A549 (cell line): Measurements from ENCODE around the gene CLTRN. TPM values are rescaled to one million over a fixed set of nuclear protein-coding genes. Genes with fewer than 3 reads are reported as not detected.
"Not testable (repeated sequence)": the region's sequence is repeated elsewhere in the genome, so short reads cannot be mapped to it uniquely, and the experiment has no call there.

ENCODE experiments used
- ATAC-seq, 2 experiments: fragments of 200-7000 bp in 1 of 2; fragments of >200 bp in 1 of 2; cut with Nextera tagmentation in 1 of 2; cut with Tn5 transposase in 1 of 2; 3 replicates each; pipeline versions ENCODE4 v1.8.0 to v1.9.1; 2018 to 2020; ENCODE audit warnings: mild to moderate bottlenecking in 1 of 2, moderate library complexity in 1 of 2
- CTCF ChIA-PET: fragments of 300-600 bp; sonication (Branson Sonifier 250); formaldehyde crosslinking; extraction: SDS; loops from one replicate; lab custom pipeline; 2021; ENCODE audit warnings: antibody characterized with exemption, inconsistent platforms; lab: Yijun Ruan, JAX
- POLR2A ChIA-PET: fragments of 350-600 bp; formaldehyde crosslinking; extraction: SDS; loops from one replicate; lab custom pipeline; 2021; ENCODE audit warnings: antibody characterized with exemption, inconsistent platforms; lab: Yijun Ruan, JAX
- DNase-seq, 2 experiments: peaks; one replicate each; pipeline versions ENCODE4 v3.0.0 to v3.0.0-alpha.2; 2011 to 2016; ENCODE audit warnings: low read depth in 1 of 2, low spot score in 1 of 2
- FAIRE-seq: peaks from 2 replicates; lab custom pipeline; 2011; peaks lifted over from hg19 to GRCh38; lab: Jason Lieb, UNC
- H3K27ac ChIP-seq, 2 experiments: fragments of >200 bp; sonication (Bioruptor Twin); formaldehyde crosslinking; 3 replicates each; pipeline ENCODE4 v1.5.1; 2016 to 2017
- H3K4me1 ChIP-seq: fragments of >200 bp; sonication (Bioruptor Twin); formaldehyde crosslinking; 3 replicates; pipeline ENCODE4 v1.6.1; 2016
- H3K4me2 ChIP-seq: fragments of >200 bp; sonication (Bioruptor Twin); formaldehyde crosslinking; 3 replicates; pipeline ENCODE4 v1.6.1; 2016
- H3K4me3 ChIP-seq: fragments of >200 bp; sonication (Bioruptor Twin); formaldehyde crosslinking; 3 replicates; pipeline ENCODE4 v1.5.1; 2016
- H3K9me3 ChIP-seq: fragments of >200 bp; sonication (Bioruptor Twin); formaldehyde crosslinking; 3 replicates; pipeline ENCODE4 v1.6.1; 2016
- ATOH8 ChIP-seq: fragments of 250-450 bp; sonication (Bioruptor Pico); IDR thresholded peaks from 2 replicates; pipeline ENCODE4 v1.5.0; 2020; ENCODE audit warnings: low read depth, mild to moderate bottlenecking, moderate library complexity
- BCL3 ChIP-seq: fragments of >200 bp; sonication (Bioruptor Twin); formaldehyde crosslinking; IDR thresholded peaks from 3 replicates; pipeline ENCODE4 v1.6.1; 2016
- CBX2 ChIP-seq: fragments of 200-600 bp; sonication (generic); IDR thresholded peaks from 2 replicates; pipeline ENCODE4 v1.6.1; 2016; ENCODE audit warnings: low read depth, mild to moderate bottlenecking, borderline replicate concordance
- CEBPB ChIP-seq, 2 experiments: fragments of >200 bp in 1 of 2; sonication (Bioruptor Twin) in 1 of 2; formaldehyde crosslinking in 1 of 2; IDR thresholded peaks; 2 replicates each; pipeline ENCODE4 v1.6.1; 2012 to 2016
- CHD4 ChIP-seq: fragments of 200-600 bp; sonication (generic); IDR thresholded peaks from 2 replicates; pipeline ENCODE4 v1.6.1; 2016; ENCODE audit warnings: antibody characterized with exemption, mild to moderate bottlenecking, borderline replicate concordance
- EHF ChIP-seq: fragments of 250-450 bp; sonication (Bioruptor Pico); IDR thresholded peaks from 2 replicates; pipeline ENCODE4 v1.5.0; 2020; ENCODE audit warnings: mild to moderate bottlenecking
- ESRRA ChIP-seq: fragments of 150-350 bp; IDR thresholded peaks from 2 replicates; pipeline ENCODE4 v1.6.1; 2014; ENCODE audit warnings: mild to moderate bottlenecking, low read length, borderline replicate concordance
- FOSB ChIP-seq: fragments of 250-450 bp; sonication (Bioruptor Pico); IDR thresholded peaks from 2 replicates; pipeline ENCODE4 v1.5.0; 2020; ENCODE audit warnings: mild to moderate bottlenecking, moderate library complexity
- FOSL2 ChIP-seq, 2 experiments: fragments of 450-650 bp in 1 of 2; fragments of >200 bp in 1 of 2; sonication (Bioruptor Twin) in 1 of 2; formaldehyde crosslinking; IDR thresholded peaks; 2 replicates each; pipeline versions ENCODE4 v1.5.0 to v1.6.1; 2016 to 2020; ENCODE audit warnings: mild to moderate bottlenecking in 1 of 2, moderate library complexity in 1 of 2
- HDAC2 ChIP-seq: fragments of 200-600 bp; sonication (generic); IDR thresholded peaks from 2 replicates; pipeline ENCODE4 v1.6.1; 2016
- HEYL ChIP-seq: fragments of 250-450 bp; sonication (Bioruptor Pico); IDR thresholded peaks from 2 replicates; pipeline ENCODE4 v1.8.0; 2021; ENCODE audit warnings: mild to moderate bottlenecking, moderate library complexity
- HMGXB4 ChIP-seq: fragments of 250-450 bp; sonication (Bioruptor Pico); IDR thresholded peaks from 2 replicates; pipeline ENCODE4 v1.5.0; 2021; ENCODE audit warnings: mild to moderate bottlenecking, moderate library complexity, borderline replicate concordance
- JUN ChIP-seq, 2 experiments: fragments of >200 bp; sonication (Bioruptor Twin); formaldehyde crosslinking; IDR thresholded peaks; 2 replicates in 1 of 2; 3 replicates in 1 of 2; pipeline ENCODE4 v1.6.1; 2016 to 2017
- JUNB ChIP-seq: fragments of >200 bp; sonication (Bioruptor Twin); formaldehyde crosslinking; IDR thresholded peaks from 2 replicates; pipeline ENCODE4 v1.6.1; 2016
- KDM1A ChIP-seq: fragments of 200-600 bp; sonication (generic); IDR thresholded peaks from 2 replicates; pipeline ENCODE4 v1.6.1; 2016; ENCODE audit warnings: low read depth, mild to moderate bottlenecking
- NR3C1 ChIP-seq: fragments of >200 bp; sonication (Bioruptor Twin); formaldehyde crosslinking; IDR thresholded peaks from 3 replicates; pipeline ENCODE4 v1.6.1; 2017
- PHF8 ChIP-seq: fragments of 200-600 bp; sonication (generic); IDR thresholded peaks from 2 replicates; pipeline ENCODE4 v1.6.1; 2016; ENCODE audit warnings: low read depth, mild to moderate bottlenecking, antibody characterized with exemption, moderate library complexity, borderline replicate concordance
- POLR2AphosphoS2 ChIP-seq: conservative IDR thresholded peaks from 2 replicates; pipeline ENCODE4 v1.6.1; 2012; ENCODE audit warnings: low read length, improper control_type of control experiment, inconsistent platforms
- RCOR1 ChIP-seq: fragments of 150-350 bp; IDR thresholded peaks from 2 replicates; pipeline ENCODE4 v1.6.1; 2014; ENCODE audit warnings: antibody characterized with exemption, low read length, low read depth
- REST ChIP-seq: fragments of 200-600 bp; sonication (generic); IDR thresholded peaks from 2 replicates; pipeline ENCODE4 v1.6.1; 2016; ENCODE audit warnings: antibody characterized with exemption, mild to moderate bottlenecking, moderate library complexity
- RFX5 ChIP-seq: fragments of 450-650 bp; IDR thresholded peaks from 2 replicates; pipeline ENCODE4 v1.7.1; 2014; ENCODE audit warnings: antibody characterized with exemption, mild to moderate bottlenecking, moderate library complexity
- RNF2 ChIP-seq: fragments of 200-600 bp; sonication (generic); IDR thresholded peaks from 2 replicates; pipeline ENCODE4 v1.6.1; 2016; ENCODE audit warnings: low read depth, mild to moderate bottlenecking, antibody characterized with exemption, moderate library complexity, borderline replicate concordance
- TP53 ChIP-seq: fragments of 250-450 bp; sonication (Bioruptor Pico); IDR thresholded peaks from 2 replicates; pipeline ENCODE4 v1.5.0; 2021; ENCODE audit warnings: mild to moderate bottlenecking, moderate library complexity
- ZC3H11A ChIP-seq: fragments of 450-650 bp; IDR thresholded peaks from 2 replicates; pipeline ENCODE4 v1.6.1; 2014; ENCODE audit warnings: antibody characterized with exemption, mild to moderate bottlenecking
- ZFP36 ChIP-seq: fragments of 450-650 bp; IDR thresholded peaks from 2 replicates; pipeline ENCODE4 v1.6.1; 2014; ENCODE audit warnings: borderline replicate concordance; ENCODE audit not compliant: partially characterized antibody
- ZNF302 ChIP-seq: fragments of 250-450 bp; sonication (Bioruptor Pico); IDR thresholded peaks from 2 replicates; pipeline ENCODE4 v1.9.0; 2021; ENCODE audit warnings: inconsistent platforms, mild to moderate bottlenecking, moderate library complexity
- WGBS: methylation state at CpG from one replicate; pipeline ENCODE4 v1.1.6; 2017; ENCODE audit errors: missing lambda C conversion rate; 5-methylcytosine and 5-hydroxymethylcytosine counted together
- polyA plus RNA-seq, 4 experiments: library from polyadenylated mRNA; depleted of rRNA in 3 of 4; stranded (reverse); fragments of >200 nt; fragmentation: RNase III in 1 of 4; extraction: RNeasy Plus Mini Kit Qiagen cat#74134 plus additional on column Dnase treatment in 1 of 4; gene quantifications; 2 replicates in 3 of 4; 3 replicates in 1 of 4; pipeline ENCODE4 v1.2.3, GENCODE V29; 2011 to 2017

Gene CLTRN
- polyA plus RNA-seq, 2 of the 4 experiments (the other 2 are of a cell fraction), result 0.46 to 2.5 TPM

GRCh38 chrX:15653961-15654360 is 10.6 kb downstream of the CLTRN start:
- ATAC-seq (no peak), DNase-seq (no peak), FAIRE-seq (no peak)
- Histone ChIP-seq H3K9me3 (no peaks in the 10 kb centered on the region), H3K4me1 (no peaks in the 10 kb centered on the region), H3K27ac (no peak overlapping the region), H3K4me3 (no peak overlapping the region), H3K4me2 (no peak overlapping the region)
- ChIA-PET CTCF (no interaction called here), POLR2A (no interaction called here)
- TF ChIP-seq EHF (CRISPR knock-in tag) (no peak), HDAC2 (no peak), JUN (IDR thresholded peaks at IDR 0.05) (no peak), HEYL (CRISPR knock-in tag) (no peak), ESRRA (no peak), BCL3 (no peak), JUNB (no peak), FOSB (no peak), ZC3H11A (no peak), PHF8 (no peak), KDM1A (no peak), TP53 (CRISPR knock-in tag) (no peak), ZNF302 (no peak), ATOH8 (no peak), RFX5 (no peak)
- 76% methylated on average over 5 of the region's 5 CpGs for whole genome bisulfite sequencing

GRCh38 chrX:15647510-15647909 is 17.1 kb downstream of the CLTRN start:
- FAIRE-seq, DNase-seq, H3K4me1 ChIP-seq, H3K4me2 ChIP-seq, H3K9me3 ChIP-seq, H3K27ac ChIP-seq, H3K4me3 ChIP-seq, POLR2A ChIA-PET: not testable (repeated sequence)
- CTCF ChIA-PET, result interaction anchor here (1.3 kb wide), 1 partner anchor 298 kb away, joined by 4 read pairs; no protein-coding TSS in a partner anchor
- WGBS, result no CpG with 5 or more reads among the region's 5 CpGs
- ATAC-seq, result peak; percentile 70 to 82; a peak in 5 of 6 replicates

GRCh38 chrX:15646543-15646942 is 18.1 kb downstream of the CLTRN start:
- 95% methylated on average over 11 of the region's 27 CpGs for WGBS
- Histone ChIP-seq H3K4me2 (no peak overlapping the region), H3K4me3 (no peak overlapping the region), H3K27ac (no peak overlapping the region), H3K9me3 (no peaks in the 10 kb centered on the region), H3K4me1 (no peaks in the 10 kb centered on the region)
- ChIA-PET CTCF (no interaction called here), POLR2A (no interaction called here)
- FAIRE-seq (no peak), DNase-seq (no peak), ATAC-seq (no peak)
- TF ChIP-seq CHD4, result no peak
- no peak for TF ChIP-seq HDAC2
- no peak for TF ChIP-seq NR3C1
- no peak for TF ChIP-seq FOSL2 (IDR thresholded peaks at IDR 0.05)
- TF ChIP-seq FOSL2 (CRISPR knock-in tag; IDR thresholded peaks at IDR 0.05), result no peak
- no peak for TF ChIP-seq RNF2
- no peak for TF ChIP-seq ZFP36
- TF ChIP-seq CBX2, result no peak
- TF ChIP-seq POLR2AphosphoS2, result no peak
- TF ChIP-seq CEBPB (IDR thresholded peaks at IDR 0.05), result no peak
- TF ChIP-seq PHF8, result no peak
- no peak for TF ChIP-seq ZC3H11A
- TF ChIP-seq HMGXB4 (CRISPR knock-in tag), result no peak
- TF ChIP-seq FOSB, result no peak
- TF ChIP-seq RCOR1, result no peak
- TF ChIP-seq REST, result no peak
